ENCODE measurements around the gene FAM177A1. TPM values are rescaled to one million over a fixed set of nuclear protein-coding genes. Genes with fewer than 3 reads are reported as not detected.
"Not testable (repeated sequence)": the region's sequence is repeated elsewhere in the genome, so short reads cannot be mapped to it uniquely, and the experiment has no call there.

FAM177A1 gene
- total RNA-seq, 1 donor from 2014 or later: 27.4 TPM

DNA sequence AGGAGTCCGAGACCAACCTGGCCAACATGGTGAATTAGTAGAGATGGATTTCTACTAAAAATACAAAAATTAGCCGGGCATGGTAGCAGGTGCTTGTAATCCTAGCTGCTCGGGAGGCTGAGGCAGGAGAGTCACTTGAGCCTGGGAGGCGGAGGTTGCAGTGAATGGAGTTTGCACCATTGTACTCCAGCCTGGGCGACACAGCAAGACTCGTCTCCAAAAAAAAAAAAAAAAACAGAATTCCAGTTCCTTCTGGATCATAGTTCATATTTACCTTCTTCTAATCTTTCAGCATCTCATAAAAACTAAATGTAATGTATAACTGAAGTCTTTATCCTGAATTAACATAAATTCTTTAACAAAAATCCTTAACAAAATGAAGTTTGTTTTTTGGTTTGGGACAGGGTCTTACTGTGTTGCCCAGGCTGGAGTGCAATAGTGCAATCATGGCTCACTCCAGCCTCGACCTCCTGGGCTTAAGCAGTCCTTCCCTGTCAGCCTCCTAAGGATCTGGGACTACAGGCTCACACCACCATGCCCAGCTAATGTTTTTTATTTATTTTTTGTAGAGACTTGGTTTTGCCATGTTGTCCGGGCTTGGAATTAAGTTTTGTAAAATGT, 37.6 kb downstream of the FAM177A1 start:
- Mint-ChIP-seq H3K9me3 (no peaks in the 10 kb centered on the region), H3K4me1 (peaks cover 9% of the 10 kb centered on the region), H3K4me3 (no peak overlapping the region), H3K27ac (ENCODE audit: unreplicated experiment) (no peak overlapping the region), H3K36me3 (ENCODE audit: low read depth) (peaks cover 15% of the 10 kb centered on the region), H3K27me3 (ENCODE audit: low read depth) (no peaks in the 10 kb centered on the region)
- TF ChIP-seq, protein P1, sequence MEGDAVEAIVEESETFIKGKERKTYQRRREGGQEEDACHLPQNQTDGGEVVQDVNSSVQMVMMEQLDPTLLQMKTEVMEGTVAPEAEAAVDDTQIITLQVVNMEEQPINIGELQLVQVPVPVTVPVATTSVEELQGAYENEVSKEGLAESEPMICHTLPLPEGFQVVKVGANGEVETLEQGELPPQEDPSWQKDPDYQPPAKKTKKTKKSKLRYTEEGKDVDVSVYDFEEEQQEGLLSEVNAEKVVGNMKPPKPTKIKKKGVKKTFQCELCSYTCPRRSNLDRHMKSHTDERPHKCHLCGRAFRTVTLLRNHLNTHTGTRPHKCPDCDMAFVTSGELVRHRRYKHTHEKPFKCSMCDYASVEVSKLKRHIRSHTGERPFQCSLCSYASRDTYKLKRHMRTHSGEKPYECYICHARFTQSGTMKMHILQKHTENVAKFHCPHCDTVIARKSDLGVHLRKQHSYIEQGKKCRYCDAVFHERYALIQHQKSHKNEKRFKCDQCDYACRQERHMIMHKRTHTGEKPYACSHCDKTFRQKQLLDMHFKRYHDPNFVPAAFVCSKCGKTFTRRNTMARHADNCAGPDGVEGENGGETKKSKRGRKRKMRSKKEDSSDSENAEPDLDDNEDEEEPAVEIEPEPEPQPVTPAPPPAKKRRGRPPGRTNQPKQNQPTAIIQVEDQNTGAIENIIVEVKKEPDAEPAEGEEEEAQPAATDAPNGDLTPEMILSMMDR (conservative IDR thresholded peaks at IDR 0.05): no peak
- no peak for DNase-seq (ENCODE audit: low read depth, low spot score)

DNA sequence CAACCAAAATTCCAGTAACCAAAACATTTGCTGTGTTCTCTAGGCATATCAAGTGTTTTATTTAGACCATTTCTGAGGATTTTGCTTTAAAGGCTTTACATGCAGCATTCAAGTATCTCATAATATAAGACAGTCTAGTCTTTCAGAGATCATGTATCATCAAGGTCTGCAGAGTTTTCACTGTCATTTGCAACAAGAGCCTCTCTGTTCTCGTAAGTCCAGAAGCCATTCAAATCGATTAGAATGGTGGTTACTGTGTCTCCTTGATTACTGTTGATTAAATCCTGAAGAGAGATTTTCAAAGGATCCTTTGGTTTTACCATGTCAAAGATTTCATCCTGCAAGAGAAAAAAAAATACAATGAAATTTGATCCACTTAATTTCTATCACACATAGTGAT, 39.4 kb downstream of the FAM177A1 start:
- TF ChIP-seq, protein P1 (conservative IDR thresholded peaks at IDR 0.05): no peak
- Mint-ChIP-seq H3K9me3 (no peaks in the 10 kb centered on the region), H3K27me3 (ENCODE audit: low read depth) (no peaks in the 10 kb centered on the region), H3K4me3 (no peak overlapping the region), H3K27ac (ENCODE audit: unreplicated experiment) (no peak overlapping the region), H3K4me1 (peaks cover 9% of the 10 kb centered on the region), H3K36me3 (ENCODE audit: low read depth) (peaks cover 15% of the 10 kb centered on the region)
- DNase-seq (ENCODE audit: low read depth, low spot score): no peak

DNA sequence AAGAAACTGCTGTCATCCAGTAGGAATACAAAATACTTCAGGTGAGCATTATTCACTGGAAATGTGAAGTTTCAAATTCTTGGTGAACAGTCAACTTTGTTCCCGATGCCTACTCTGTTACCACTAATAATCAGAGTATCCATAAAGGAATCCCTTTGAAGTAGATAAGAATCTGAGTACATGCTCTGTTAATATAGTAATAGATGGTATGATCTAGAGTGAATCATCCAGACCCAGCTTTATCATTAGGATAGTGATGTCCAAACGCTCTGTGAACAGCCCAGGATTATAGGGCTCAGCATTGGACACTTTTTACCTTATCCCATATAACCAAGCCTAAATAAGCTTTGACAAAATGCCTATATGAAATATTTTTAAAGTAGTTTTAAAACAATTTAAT, 42.4 kb downstream of the FAM177A1 start:
- no peaks in the 10 kb centered on the region for H3K27me3 Mint-ChIP-seq (ENCODE audit: low read depth)
- peaks cover 9% of the 10 kb centered on the region for H3K4me1 Mint-ChIP-seq
- no peak overlapping the region for H3K4me3 Mint-ChIP-seq
- H3K9me3 Mint-ChIP-seq: no peaks in the 10 kb centered on the region
- H3K27ac Mint-ChIP-seq (ENCODE audit: unreplicated experiment): no peak overlapping the region
- no peak for DNase-seq (ENCODE audit: low read depth, low spot score)
- TF ChIP-seq, protein P1 (conservative IDR thresholded peaks at IDR 0.05): no peak
- H3K36me3 Mint-ChIP-seq (ENCODE audit: low read depth): peaks cover 27% of the 10 kb centered on the region

DNA sequence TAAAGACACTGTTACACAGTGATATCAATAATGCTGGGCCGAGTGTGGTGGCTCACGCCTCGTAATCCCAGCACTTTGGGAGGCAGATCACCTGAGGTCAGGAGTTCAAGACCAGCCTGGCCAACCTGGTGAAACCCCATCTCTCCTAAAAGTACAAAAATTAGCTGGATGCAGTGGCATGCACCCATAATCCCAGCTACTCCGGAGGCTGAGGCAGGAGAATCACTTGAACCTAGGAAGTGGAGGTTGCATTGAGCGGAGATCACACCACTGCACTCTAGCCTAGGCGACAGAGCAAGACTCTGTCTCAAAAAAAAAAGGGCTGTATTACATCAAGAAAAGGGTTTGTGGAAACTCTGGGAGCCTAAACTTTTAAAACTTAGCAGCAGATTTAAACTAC, 48.6 kb downstream of the FAM177A1 start:
- H3K4me1 Mint-ChIP-seq; H3K9me3 Mint-ChIP-seq; H3K27me3 Mint-ChIP-seq (ENCODE audit: low read depth); H3K4me3 Mint-ChIP-seq; DNase-seq (ENCODE audit: low read depth, low spot score); H3K27ac Mint-ChIP-seq (ENCODE audit: unreplicated experiment): not testable (repeated sequence)
- H3K36me3 Mint-ChIP-seq (ENCODE audit: low read depth): peaks cover 28% of the 10 kb centered on the region

DNA sequence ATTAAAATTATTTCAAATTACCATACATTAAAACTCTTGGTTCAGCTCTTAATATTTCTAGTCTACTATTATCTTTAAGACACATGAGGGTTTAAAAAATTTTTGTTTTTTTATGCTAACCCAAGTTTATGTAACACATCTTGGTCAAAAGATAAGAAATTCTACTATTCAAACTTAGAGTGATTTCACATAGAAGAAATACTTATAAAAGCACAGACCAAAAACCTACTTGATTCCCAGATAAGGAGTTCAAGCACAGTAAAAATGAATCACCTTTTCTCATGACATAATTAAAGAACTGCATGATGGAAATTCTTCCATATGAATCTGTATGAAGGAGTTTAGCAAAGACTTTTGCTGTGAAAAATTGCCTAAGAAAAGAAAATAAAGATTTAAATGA, 61.8 kb downstream of the FAM177A1 start:
- TF ChIP-seq, protein P1 (conservative IDR thresholded peaks at IDR 0.05): no peak
- no peak for DNase-seq (ENCODE audit: low read depth, low spot score)
- peaks cover 34% of the 10 kb centered on the region for H3K36me3 Mint-ChIP-seq (ENCODE audit: low read depth)
- H3K27me3 Mint-ChIP-seq (ENCODE audit: low read depth): no peaks in the 10 kb centered on the region
- H3K4me3 Mint-ChIP-seq: no peak overlapping the region
- no peak overlapping the region for H3K27ac Mint-ChIP-seq (ENCODE audit: unreplicated experiment)
- H3K9me3 Mint-ChIP-seq: peaks cover 2% of the 10 kb centered on the region
- H3K4me1 Mint-ChIP-seq: no peaks in the 10 kb centered on the region

DNA sequence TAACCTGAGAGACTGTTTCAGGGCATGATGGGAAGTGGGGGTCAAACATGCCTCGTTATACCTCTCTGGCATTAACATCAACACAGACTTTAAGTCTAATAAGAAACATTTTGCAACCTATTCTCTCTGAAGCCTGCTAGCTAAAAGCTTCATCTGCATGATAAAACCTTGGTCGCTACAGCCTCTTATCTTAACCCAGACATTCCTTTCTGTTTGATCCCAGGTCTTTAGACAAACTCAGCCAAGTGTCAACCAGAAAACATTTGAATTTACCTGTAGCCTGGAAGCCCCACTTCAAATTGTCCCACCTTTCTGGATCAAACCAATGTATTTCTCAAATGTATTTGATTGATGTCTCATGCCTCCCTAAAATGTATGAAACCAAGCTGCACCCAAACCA, 66.6 kb downstream of the FAM177A1 start:
- no peaks in the 10 kb centered on the region for H3K4me1 Mint-ChIP-seq
- H3K4me3 Mint-ChIP-seq: no peak overlapping the region
- H3K36me3 Mint-ChIP-seq (ENCODE audit: low read depth): peaks cover 45% of the 10 kb centered on the region
- no peak for DNase-seq (ENCODE audit: low read depth, low spot score)
- peaks cover 2% of the 10 kb centered on the region for H3K9me3 Mint-ChIP-seq
- no peak overlapping the region for H3K27ac Mint-ChIP-seq (ENCODE audit: unreplicated experiment)
- H3K27me3 Mint-ChIP-seq (ENCODE audit: low read depth): no peaks in the 10 kb centered on the region
- TF ChIP-seq, protein P1 (conservative IDR thresholded peaks at IDR 0.05): no peak

All from neural crest cell (in vitro differentiated cells).